Fibroblast of skin of left biceps (primary cell): Measurements from ENCODE around the gene SLC35F4.

Experiments used
- DNase-seq, 2 experiments: peaks; one replicate each; pipeline ENCODE4 v3.0.0-alpha.2; 2013; ENCODE audit warnings: low read depth in 2 of 2

Gene SLC35F4

GRCh38 chr14:57533214-57533613 lies 332.7 kb downstream of the SLC35F4 start:
- DNase-seq = no peak

- DNase-seq = no peak
These were observed 335.3 kb downstream of the SLC35F4 start for GRCh38 chr14:57530571-57530970.

GRCh38 chr14:57526942-57527341 lies 338.9 kb downstream of the SLC35F4 start:
- DNase-seq = no peak

GRCh38 chr14:57519043-57519442 lies 346.8 kb downstream of the SLC35F4 start:
- no peak for DNase-seq
